Liver (tissue), 9 donors: Measurements from ENCODE around the gene EARS2. TPM values are rescaled to one million over a fixed set of nuclear protein-coding genes. Genes with fewer than 3 reads are reported as not detected.
"Not testable (repeated sequence)": the region's sequence is repeated elsewhere in the genome, so short reads cannot be mapped to it uniquely, and the experiment has no call there.

Experiments
- DNase-seq: peaks from one replicate; pipeline ENCODE4 v3.0.0-alpha.2; 2017; ENCODE audit warnings: low spot score
- H3K27ac ChIP-seq, 2 donors: one replicate each; pipeline ENCODE4 v1.7.0; 2013; ENCODE audit warnings: inconsistent platforms in 2 of 2, low read length in 2 of 2, control low read depth in 1 of 2, low read depth in 1 of 2, mild to moderate bottlenecking in 1 of 2
- H3K27me3 ChIP-seq, 4 donors: one replicate each; pipeline versions ENCODE4 v1.6.1 to v1.7.0; 2013; ENCODE audit warnings: low read length in 3 of 4, inconsistent platforms in 1 of 4, mild to moderate bottlenecking in 1 of 4, moderate library complexity in 1 of 4; ENCODE audit not compliant: control insufficient read depth in 4 of 4, insufficient read depth in 4 of 4
- H3K36me3 ChIP-seq, 4 donors: one replicate each; pipeline versions ENCODE4 v1.6.1 to v1.7.0; 2013; ENCODE audit warnings: low read length in 3 of 4, mild to moderate bottlenecking in 3 of 4, low read depth in 1 of 4, moderate library complexity in 1 of 4; ENCODE audit not compliant: control insufficient read depth in 4 of 4, insufficient read depth in 3 of 4
- H3K4me1 ChIP-seq, 4 donors: one replicate each; pipeline versions ENCODE4 v1.6.1 to v1.7.0; 2013; ENCODE audit warnings: low read length in 3 of 4, mild to moderate bottlenecking in 3 of 4, moderate library complexity in 1 of 4; ENCODE audit not compliant: control insufficient read depth in 4 of 4, insufficient read depth in 4 of 4
- H3K4me3 ChIP-seq, 3 donors: one replicate each; pipeline versions ENCODE4 v1.6.1 to v1.7.0; 2013; ENCODE audit warnings: low read length in 3 of 3, control low read depth in 1 of 3, low read depth in 1 of 3, mild to moderate bottlenecking in 1 of 3
- H3K9ac ChIP-seq, 2 donors: one replicate each; pipeline ENCODE4 v1.7.0; 2013; ENCODE audit warnings: low read length in 2 of 2, mild to moderate bottlenecking in 2 of 2, moderate library complexity in 2 of 2, control low read depth in 1 of 2, low read depth in 1 of 2
- H3K9me3 ChIP-seq, 4 donors: one replicate each; pipeline versions ENCODE4 v1.6.1 to v1.7.0; 2013; ENCODE audit warnings: low read length in 3 of 4; ENCODE audit not compliant: control insufficient read depth in 4 of 4
- ATF3 ChIP-seq: IDR thresholded peaks from 2 replicates; pipeline ENCODE4 v1.6.1; 2016; ENCODE audit warnings: antibody characterized with exemption
- CTCF ChIP-seq: fragments of 150-350 bp; IDR thresholded peaks from 2 replicates; pipeline ENCODE4 v1.5.1; 2017; ENCODE audit warnings: improper control_type of control experiment, low read depth, low read length; ENCODE audit not compliant: missing input control
- EGR1 ChIP-seq, 2 donors: IDR thresholded peaks; 2 replicates each; pipeline ENCODE4 v1.6.1; 2016 to 2018; ENCODE audit warnings: antibody characterized with exemption in 2 of 2, low read depth in 2 of 2
- FOXA2 ChIP-seq: IDR thresholded peaks from 2 replicates; pipeline ENCODE4 v1.6.1; 2016; ENCODE audit warnings: antibody characterized with exemption
- GABPA ChIP-seq, 2 donors: IDR thresholded peaks in 1 of 2; conservative IDR thresholded peaks in 1 of 2; 2 replicates each; pipeline ENCODE4 v1.6.1; 2016; ENCODE audit warnings: antibody characterized with exemption in 2 of 2, mild to moderate bottlenecking in 1 of 2, moderate library complexity in 1 of 2
- MAX ChIP-seq: IDR thresholded peaks from 2 replicates; pipeline ENCODE4 v1.6.1; 2016; ENCODE audit warnings: antibody characterized with exemption
- NR2F2 ChIP-seq: IDR thresholded peaks from 2 replicates; pipeline ENCODE4 v1.6.1; 2016; ENCODE audit warnings: antibody characterized with exemption
- RAD21 ChIP-seq, 2 donors: IDR thresholded peaks; 2 replicates each; pipeline ENCODE4 v1.6.1; 2016; ENCODE audit warnings: antibody characterized with exemption in 2 of 2, mild to moderate bottlenecking in 2 of 2
- RXRA ChIP-seq, 2 donors: IDR thresholded peaks; 2 replicates each; pipeline ENCODE4 v1.6.1; 2017 to 2018; ENCODE audit warnings: antibody characterized with exemption in 2 of 2, mild to moderate bottlenecking in 1 of 2
- SP1 ChIP-seq: IDR thresholded peaks from 2 replicates; pipeline ENCODE4 v1.6.1; 2018; ENCODE audit warnings: antibody characterized with exemption, mild to moderate bottlenecking
- YY1 ChIP-seq: IDR thresholded peaks from 2 replicates; pipeline ENCODE4 v1.6.1; 2016; ENCODE audit warnings: antibody characterized with exemption, mild to moderate bottlenecking
- ZBTB33 ChIP-seq: IDR thresholded peaks from 2 replicates; pipeline ENCODE4 v1.6.1; 2016; ENCODE audit warnings: antibody characterized with exemption
- WGBS: extraction: QIAGEN DNeasy Blood & Tissue Kit; methylation state at CpG from one replicate; pipeline ENCODE4 v1.1.7; 2013; 5-methylcytosine and 5-hydroxymethylcytosine counted together
- polyA plus RNA-seq, 2 donors: library from polyadenylated mRNA; stranded (reverse) in 1 of 2; unstranded in 1 of 2; fragments of 200-250 nt in 1 of 2; fragments of >200 nt in 1 of 2; fragmentation: Nextera tagmentation in 1 of 2; extraction: Ambion mirVana in 1 of 2; gene quantifications; one replicate each; pipeline versions ENCODE4 v1.2.1 to v1.2.3, GENCODE V29; 2013 to 2015
- total RNA-seq, 2 donors: library from RNA; depleted of rRNA; stranded (reverse); fragments of >200 nt; gene quantifications; one replicate each; pipeline ENCODE4 v1.2.3, GENCODE V29; 2014
- donor health status: healthy.
- donor health status: healthy.
- donor health status: healthy.
- donor health status: healthy.
- donor health status: healthy.

The EARS2 gene
- total and polyA plus RNA-seq, 4 donors: 11.6 to 31.0 (median 19.6) TPM

GRCh38 chr16:23484510-23485256 lies 72.5 kb downstream of the EARS2 start:
- Histone ChIP-seq H3K4me1 (no peaks in the 10 kb centered on the region), H3K4me3 (no peak overlapping the region), H3K36me3 (peaks cover 22 to 90% (median 73%) of the 10 kb centered on the region in 4 donors), H3K27ac (no peak overlapping the region), H3K27me3 (no peaks in the 10 kb centered on the region), H3K9ac (no peak overlapping the region), H3K9me3 (no peaks in the 10 kb centered on the region)
- no peak for TF ChIP-seq NR2F2
- WGBS: 79% methylated on average over 8 of the region's 8 CpGs
- DNase-seq: no peak

- H3K4me1 ChIP-seq, DNase-seq, H3K9me3 ChIP-seq, H3K27ac ChIP-seq, H3K27me3 ChIP-seq, H3K9ac ChIP-seq, H3K4me3 ChIP-seq: not testable (repeated sequence)
- peaks cover 26 to 90% (median 78%) of the 10 kb centered on the region in 4 donors for H3K36me3 ChIP-seq
- WGBS: 97% methylated on average over 8 of the region's 8 CpGs
Observed at GRCh38 chr16:23483492-23483891, 73.7 kb downstream of the EARS2 start.

GRCh38 chr16:23482778-23483177 lies 74.4 kb downstream of the EARS2 start:
- H3K4me3 ChIP-seq: no peak overlapping the region
- H3K9ac ChIP-seq: no peak overlapping the region
- H3K27ac ChIP-seq: no peak overlapping the region
- no peak for TF ChIP-seq GABPA (IDR thresholded peaks at IDR 0.05 in 1 of 2, conservative IDR thresholded peaks at IDR 0.05 in 1 of 2)
- TF ChIP-seq RAD21 (IDR thresholded peaks at IDR 0.05): no peak
- no peak for TF ChIP-seq CTCF
- no peak for TF ChIP-seq EGR1 (IDR thresholded peaks at IDR 0.05; ENCODE audit: low read depth in 2 of 2)
- TF ChIP-seq MAX: no peak
- TF ChIP-seq RXRA (IDR thresholded peaks at IDR 0.05): no peak
- no peak for TF ChIP-seq ATF3
- no peak for TF ChIP-seq ZBTB33
- TF ChIP-seq SP1: no peak
- TF ChIP-seq FOXA2: no peak
- no peak for TF ChIP-seq YY1
- no peaks in the 10 kb centered on the region for H3K27me3 ChIP-seq
- H3K36me3 ChIP-seq: peaks cover 27 to 87% (median 74%) of the 10 kb centered on the region in 4 donors
- WGBS: 91% methylated on average over 14 of the region's 14 CpGs
- H3K9me3 ChIP-seq: no peaks in the 10 kb centered on the region
- DNase-seq: no peak
- no peaks in the 10 kb centered on the region for H3K4me1 ChIP-seq
